ENCODE results near the gene ARHGAP35. TPM values are rescaled to one million over a fixed set of nuclear protein-coding genes. Genes with fewer than 3 reads are reported as not detected.
A peak's percentile ranks its signal among the peaks of the same experiment; 100 is the strongest.

Gene ARHGAP35
- total RNA-seq, 1 donor from 2014 or later, result 127 TPM

DNA sequence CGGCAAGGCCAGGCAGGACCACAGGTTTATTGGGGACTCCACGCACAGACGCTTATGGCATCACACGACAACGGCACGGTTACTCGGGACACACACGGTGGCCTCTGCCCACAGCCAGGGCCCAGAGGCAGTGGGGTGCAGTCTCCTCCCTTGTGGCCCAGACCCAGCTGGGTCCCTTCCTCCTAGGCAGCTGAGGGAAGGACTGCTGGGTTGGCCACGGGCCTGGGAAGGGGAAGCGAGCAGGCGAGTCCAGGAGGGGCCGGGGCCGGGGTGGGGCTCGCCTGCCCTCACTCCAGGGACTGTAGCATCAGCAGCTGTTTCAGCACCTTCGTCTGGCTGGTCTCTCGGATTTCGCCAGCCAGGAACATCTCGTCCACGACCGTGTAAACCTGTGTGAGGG lies 22.6 kb upstream of the ARHGAP35 start:
- TF ChIP-seq, protein P1, sequence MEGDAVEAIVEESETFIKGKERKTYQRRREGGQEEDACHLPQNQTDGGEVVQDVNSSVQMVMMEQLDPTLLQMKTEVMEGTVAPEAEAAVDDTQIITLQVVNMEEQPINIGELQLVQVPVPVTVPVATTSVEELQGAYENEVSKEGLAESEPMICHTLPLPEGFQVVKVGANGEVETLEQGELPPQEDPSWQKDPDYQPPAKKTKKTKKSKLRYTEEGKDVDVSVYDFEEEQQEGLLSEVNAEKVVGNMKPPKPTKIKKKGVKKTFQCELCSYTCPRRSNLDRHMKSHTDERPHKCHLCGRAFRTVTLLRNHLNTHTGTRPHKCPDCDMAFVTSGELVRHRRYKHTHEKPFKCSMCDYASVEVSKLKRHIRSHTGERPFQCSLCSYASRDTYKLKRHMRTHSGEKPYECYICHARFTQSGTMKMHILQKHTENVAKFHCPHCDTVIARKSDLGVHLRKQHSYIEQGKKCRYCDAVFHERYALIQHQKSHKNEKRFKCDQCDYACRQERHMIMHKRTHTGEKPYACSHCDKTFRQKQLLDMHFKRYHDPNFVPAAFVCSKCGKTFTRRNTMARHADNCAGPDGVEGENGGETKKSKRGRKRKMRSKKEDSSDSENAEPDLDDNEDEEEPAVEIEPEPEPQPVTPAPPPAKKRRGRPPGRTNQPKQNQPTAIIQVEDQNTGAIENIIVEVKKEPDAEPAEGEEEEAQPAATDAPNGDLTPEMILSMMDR (IDR thresholded peaks at IDR 0.05; ENCODE audit: partially characterized antibody, unreplicated experiment), result no peak
- H3K4me1 Mint-ChIP-seq (ENCODE audit: low read depth, unreplicated experiment), result no peaks in the 10 kb centered on the region
- H3K27me3 Mint-ChIP-seq (ENCODE audit: unreplicated experiment), result peaks cover 7% of the 10 kb centered on the region
- no peak overlapping the region for H3K4me3 Mint-ChIP-seq (ENCODE audit: unreplicated experiment)
- H3K9me3 Mint-ChIP-seq (ENCODE audit: unreplicated experiment), result peaks cover 3% of the 10 kb centered on the region
- no peaks in the 10 kb centered on the region for H3K36me3 Mint-ChIP-seq (ENCODE audit: unreplicated experiment)
- DNase-seq, result no peak
- no peak overlapping the region for H3K27ac Mint-ChIP-seq (ENCODE audit: unreplicated experiment)

DNA sequence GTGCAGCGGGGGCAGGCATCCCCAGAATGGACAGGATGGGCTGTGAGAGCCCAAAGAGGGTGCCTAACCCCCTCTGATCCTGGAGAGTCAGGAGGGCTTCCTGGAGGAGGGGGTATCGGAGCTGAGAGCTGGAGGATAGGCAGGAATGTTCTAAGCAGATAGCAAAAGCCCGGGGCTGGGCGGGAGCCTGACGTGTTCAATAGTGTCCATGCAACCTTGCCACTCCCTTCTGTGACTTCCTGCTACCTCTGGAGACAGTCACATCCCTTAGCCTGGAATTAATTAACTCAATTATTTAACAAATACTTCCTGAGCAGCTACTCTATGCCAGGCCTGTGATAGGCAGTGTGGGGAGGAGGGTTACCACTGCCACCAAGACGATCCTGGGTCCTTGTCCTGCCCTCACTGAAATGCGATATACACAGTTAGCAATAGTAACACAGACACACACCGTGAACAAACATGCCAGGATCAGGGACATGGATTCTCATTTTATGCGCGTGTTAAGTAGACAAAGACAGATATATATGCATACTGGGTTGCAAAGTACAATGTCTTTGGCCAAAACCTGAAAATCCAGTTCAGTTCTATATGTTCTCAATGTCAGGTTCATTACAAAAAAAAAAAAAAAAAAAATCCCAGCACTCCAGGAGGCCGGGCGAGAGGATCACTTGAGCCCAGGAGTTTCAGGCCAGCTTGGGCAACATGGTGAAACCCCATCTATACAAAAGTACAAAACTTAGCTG lies 20.9 kb upstream of the ARHGAP35 start:
- TF ChIP-seq, protein P1 (IDR thresholded peaks at IDR 0.05; ENCODE audit: partially characterized antibody, unreplicated experiment), result no peak
- Mint-ChIP-seq H3K27ac (ENCODE audit: unreplicated experiment) (no peak overlapping the region), H3K36me3 (ENCODE audit: unreplicated experiment) (no peaks in the 10 kb centered on the region), H3K9me3 (ENCODE audit: unreplicated experiment) (no peaks in the 10 kb centered on the region), H3K27me3 (ENCODE audit: unreplicated experiment) (peaks cover 9% of the 10 kb centered on the region), H3K4me1 (ENCODE audit: low read depth, unreplicated experiment) (no peaks in the 10 kb centered on the region), H3K4me3 (ENCODE audit: unreplicated experiment) (no peak overlapping the region)
- DNase-seq, result no peak

GRCh38 chr19:46840498-46840942 lies 20.3 kb upstream of the ARHGAP35 start:
- H3K4me3 Mint-ChIP-seq (ENCODE audit: unreplicated experiment), result no peak overlapping the region
- H3K27me3 Mint-ChIP-seq (ENCODE audit: unreplicated experiment), result peaks cover 6% of the 10 kb centered on the region
- peak; percentile 67 for DNase-seq
- TF ChIP-seq, protein P1 (IDR thresholded peaks at IDR 0.05; ENCODE audit: partially characterized antibody, unreplicated experiment), result peak; percentile 84
- H3K27ac Mint-ChIP-seq (ENCODE audit: unreplicated experiment), result no peak overlapping the region
- no peaks in the 10 kb centered on the region for H3K36me3 Mint-ChIP-seq (ENCODE audit: unreplicated experiment)
- H3K4me1 Mint-ChIP-seq (ENCODE audit: low read depth, unreplicated experiment), result no peaks in the 10 kb centered on the region
- no peaks in the 10 kb centered on the region for H3K9me3 Mint-ChIP-seq (ENCODE audit: unreplicated experiment)

DNA sequence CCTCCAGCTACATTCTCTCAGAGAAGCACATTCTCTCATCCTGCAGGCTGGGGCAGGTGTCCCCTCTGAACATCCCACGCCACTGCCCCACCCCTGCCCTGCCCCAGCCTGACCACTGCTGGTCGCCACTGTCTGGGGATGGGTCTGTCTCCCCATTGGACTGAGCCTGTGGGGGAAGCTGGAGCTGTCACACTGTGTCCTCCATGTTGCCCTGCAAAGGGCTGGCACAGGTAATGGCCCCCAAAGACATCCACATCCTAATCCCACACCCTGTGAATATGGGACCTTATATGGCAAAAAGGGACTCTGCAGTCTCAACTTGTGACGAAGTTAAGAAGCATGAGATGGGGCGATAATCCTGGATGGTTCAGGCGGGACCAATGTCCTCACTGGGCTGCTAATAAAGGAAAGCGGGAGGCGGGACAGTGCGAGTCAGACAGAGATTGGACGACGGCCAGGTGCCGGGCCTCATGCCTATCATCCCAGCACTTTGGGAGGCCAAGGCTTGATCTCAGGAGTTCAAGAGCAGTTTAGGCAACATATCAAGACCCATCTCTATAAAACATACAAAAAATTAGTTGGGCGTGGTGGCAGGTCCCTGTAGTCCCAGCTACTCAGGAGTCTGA lies 19.2 kb upstream of the ARHGAP35 start:
- TF ChIP-seq, protein P1 (IDR thresholded peaks at IDR 0.05; ENCODE audit: partially characterized antibody, unreplicated experiment), result no peak
- H3K9me3 Mint-ChIP-seq (ENCODE audit: unreplicated experiment), result no peaks in the 10 kb centered on the region
- no peak for DNase-seq
- H3K4me1 Mint-ChIP-seq (ENCODE audit: low read depth, unreplicated experiment), result no peaks in the 10 kb centered on the region
- H3K27me3 Mint-ChIP-seq (ENCODE audit: unreplicated experiment), result peaks cover 8% of the 10 kb centered on the region
- H3K27ac Mint-ChIP-seq (ENCODE audit: unreplicated experiment), result no peak overlapping the region
- no peaks in the 10 kb centered on the region for H3K36me3 Mint-ChIP-seq (ENCODE audit: unreplicated experiment)
- H3K4me3 Mint-ChIP-seq (ENCODE audit: unreplicated experiment), result no peak overlapping the region

DNA sequence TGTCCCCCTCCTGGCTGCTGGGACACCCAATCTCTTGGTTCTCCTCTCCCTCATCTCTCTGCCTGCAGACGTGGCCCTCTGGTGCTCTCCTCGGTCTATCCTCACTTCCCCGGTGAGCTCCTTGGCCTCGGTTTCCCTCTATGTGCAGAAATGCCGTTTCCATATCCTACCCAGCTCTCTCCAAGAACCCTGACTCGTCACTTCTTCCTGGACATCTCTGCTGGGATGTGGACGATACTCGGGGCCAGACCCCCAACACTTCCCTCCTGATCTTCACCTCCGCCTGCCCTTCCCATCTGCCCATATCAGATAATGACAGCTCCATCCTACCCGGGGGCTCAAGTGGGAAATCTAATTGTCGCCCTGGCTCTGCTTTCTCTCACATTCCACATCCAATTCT lies 18.0 kb upstream of the ARHGAP35 start:
- Mint-ChIP-seq H3K36me3 (ENCODE audit: unreplicated experiment) (no peaks in the 10 kb centered on the region), H3K27me3 (ENCODE audit: unreplicated experiment) (peaks cover 8% of the 10 kb centered on the region), H3K27ac (ENCODE audit: unreplicated experiment) (peak overlapping the region; percentile 31), H3K4me3 (ENCODE audit: unreplicated experiment) (no peak overlapping the region), H3K9me3 (ENCODE audit: unreplicated experiment) (no peaks in the 10 kb centered on the region), H3K4me1 (ENCODE audit: low read depth, unreplicated experiment) (no peaks in the 10 kb centered on the region)
- TF ChIP-seq, protein P1 (IDR thresholded peaks at IDR 0.05; ENCODE audit: partially characterized antibody, unreplicated experiment), result no peak
- no peak for DNase-seq
